ENCODE measurements around the gene LIPN.

GRCh38 chr10:88728107-88728763, 31.6 kb upstream of the LIPN start:
- TF ChIP-seq SIN3A (IDR thresholded peaks at IDR 0.05; ENCODE audit: borderline replicate concordance, insufficient read depth, low read length) (no peak), REST (IDR thresholded peaks at IDR 0.05; ENCODE audit: insufficient read depth in 1 of 2, low read depth in 2 of 2, low read length in 2 of 2) (no peak), POLR2AphosphoS5 (IDR thresholded peaks at IDR 0.05; ENCODE audit: low read depth, low read length) (no peak), TAF1 (IDR thresholded peaks at IDR 0.05; ENCODE audit: borderline replicate concordance, insufficient read depth, low read length) (no peak), FOXP2 (optimal IDR thresholded peaks at IDR 0.05; ENCODE audit: borderline replicate concordance, extremely low read depth, extremely low read length, insufficient read depth) (no peak)

Data from PFSK-1 (cell line).